Esophagus squamous epithelium (tissue), 4 donors: ENCODE results near the gene ZMYND19.

Experiments used
- POLR2A ChIP-seq, 4 donors: fragments of 450-650 bp; IDR thresholded peaks; one replicate each; pipeline ENCODE4 v1.6.1; 2017; ENCODE audit warnings: antibody characterized with exemption in 4 of 4, mild to moderate bottlenecking in 4 of 4, moderate library complexity in 3 of 4
- TF ChIP-seq, protein P1 (sequence below), 6 experiments: fragments of 450-650 bp in 4 of 6; fragments of 200-600 bp in 2 of 6; sonication (generic) in 2 of 6; IDR thresholded peaks; one replicate each; pipeline ENCODE4 v1.5.1; 2016 to 2019; ENCODE audit warnings: antibody characterized with exemption in 6 of 6, mild to moderate bottlenecking in 4 of 6, moderate library complexity in 4 of 6

GRCh38 chr9:137632230-137633161, 42.2 kb upstream of the ZMYND19 start:
- TF ChIP-seq, protein P1, sequence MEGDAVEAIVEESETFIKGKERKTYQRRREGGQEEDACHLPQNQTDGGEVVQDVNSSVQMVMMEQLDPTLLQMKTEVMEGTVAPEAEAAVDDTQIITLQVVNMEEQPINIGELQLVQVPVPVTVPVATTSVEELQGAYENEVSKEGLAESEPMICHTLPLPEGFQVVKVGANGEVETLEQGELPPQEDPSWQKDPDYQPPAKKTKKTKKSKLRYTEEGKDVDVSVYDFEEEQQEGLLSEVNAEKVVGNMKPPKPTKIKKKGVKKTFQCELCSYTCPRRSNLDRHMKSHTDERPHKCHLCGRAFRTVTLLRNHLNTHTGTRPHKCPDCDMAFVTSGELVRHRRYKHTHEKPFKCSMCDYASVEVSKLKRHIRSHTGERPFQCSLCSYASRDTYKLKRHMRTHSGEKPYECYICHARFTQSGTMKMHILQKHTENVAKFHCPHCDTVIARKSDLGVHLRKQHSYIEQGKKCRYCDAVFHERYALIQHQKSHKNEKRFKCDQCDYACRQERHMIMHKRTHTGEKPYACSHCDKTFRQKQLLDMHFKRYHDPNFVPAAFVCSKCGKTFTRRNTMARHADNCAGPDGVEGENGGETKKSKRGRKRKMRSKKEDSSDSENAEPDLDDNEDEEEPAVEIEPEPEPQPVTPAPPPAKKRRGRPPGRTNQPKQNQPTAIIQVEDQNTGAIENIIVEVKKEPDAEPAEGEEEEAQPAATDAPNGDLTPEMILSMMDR (IDR thresholded peaks at IDR 0.05), result no peak
- no peak for TF ChIP-seq POLR2A (IDR thresholded peaks at IDR 0.05)
